ENCODE data around the gene SCNN1B.
A peak's percentile ranks its signal among the peaks of the same experiment; 100 is the strongest.

SCNN1B gene

GRCh38 chr16:23286131-23286532 lies 16.0 kb upstream of the SCNN1B start:
- Histone ChIP-seq H4K91ac (ENCODE audit: low read depth, low read length) (no peak overlapping the region), H2AFZ (ENCODE audit: insufficient read depth, low read length, poor library complexity) (no peak overlapping the region), H2BK12ac (ENCODE audit: low read length) (no peak overlapping the region), H3K4ac (ENCODE audit: low read depth, low read length) (no peak overlapping the region), H4K12ac (ENCODE audit: low read depth, low read length) (no peak overlapping the region), H3K4me2 (ENCODE audit: low read length) (no peak overlapping the region), H2AK5ac (ENCODE audit: low read length) (no peak overlapping the region), H3K23ac (ENCODE audit: low read length) (no peak overlapping the region), H2BK120ac (ENCODE audit: insufficient read depth, low read length, poor library complexity) (no peak overlapping the region), H4K8ac (ENCODE audit: low read depth, low read length) (no peak overlapping the region), H2BK5ac (ENCODE audit: low read depth, low read length, poor library complexity) (no peak overlapping the region), H3K36me3 (ENCODE audit: control insufficient read depth in 1 of 2, insufficient read depth in 2 of 2, low read length in 2 of 2) (no peaks in the 10 kb centered on the region), H3K9ac (ENCODE audit: low read length) (no peak overlapping the region), H3K18ac (ENCODE audit: low read length) (no peak overlapping the region), H3K14ac (ENCODE audit: low read length) (no peak overlapping the region), H3K27me3 (ENCODE audit: insufficient read depth, low read length) (no peaks in the 10 kb centered on the region), H3K4me1 (ENCODE audit: control insufficient read depth in 1 of 2, insufficient read depth in 2 of 2, low read length in 2 of 2) (no peaks in the 10 kb centered on the region), H3K4me3 (ENCODE audit: low read depth, low read length) (no peak overlapping the region), H3K27ac (ENCODE audit: low read depth, low read length) (no peak overlapping the region), H3K79me1 (ENCODE audit: low read length) (no peaks in the 10 kb centered on the region), H3K79me2 (ENCODE audit: control insufficient read depth, insufficient read depth, low read length, poor library complexity) (no peaks in the 10 kb centered on the region), H3K9me3 (ENCODE audit: insufficient read depth, low read depth, low read length) (peaks cover 3% of the 10 kb centered on the region)
- DNase-seq = peak; percentile 33 to 48
- WGBS (ENCODE audit: extremely low coverage, insufficient coverage, insufficient read length) = no CpG with 5 or more reads among the region's 4 CpGs

- Histone ChIP-seq H3K4me3 (ENCODE audit: low read depth, low read length) (no peak overlapping the region), H3K27ac (ENCODE audit: low read depth, low read length) (no peak overlapping the region), H3K14ac (ENCODE audit: low read length) (no peak overlapping the region), H3K18ac (ENCODE audit: low read length) (no peak overlapping the region), H2AK5ac (ENCODE audit: low read length) (no peak overlapping the region), H4K91ac (ENCODE audit: low read depth, low read length) (no peak overlapping the region), H3K27me3 (ENCODE audit: insufficient read depth, low read length) (no peaks in the 10 kb centered on the region), H2BK12ac (ENCODE audit: low read length) (no peak overlapping the region), H2AFZ (ENCODE audit: insufficient read depth, low read length, poor library complexity) (no peak overlapping the region), H4K12ac (ENCODE audit: low read depth, low read length) (no peak overlapping the region), H3K79me2 (ENCODE audit: control insufficient read depth, insufficient read depth, low read length, poor library complexity) (no peaks in the 10 kb centered on the region), H3K79me1 (ENCODE audit: low read length) (no peaks in the 10 kb centered on the region), H3K4me1 (ENCODE audit: control insufficient read depth in 1 of 2, insufficient read depth in 2 of 2, low read length in 2 of 2) (no peaks in the 10 kb centered on the region), H3K23ac (ENCODE audit: low read length) (no peak overlapping the region), H3K9ac (ENCODE audit: low read length) (no peak overlapping the region), H2BK5ac (ENCODE audit: low read depth, low read length, poor library complexity) (no peak overlapping the region), H3K36me3 (ENCODE audit: control insufficient read depth in 1 of 2, insufficient read depth in 2 of 2, low read length in 2 of 2) (no peaks in the 10 kb centered on the region), H4K8ac (ENCODE audit: low read depth, low read length) (no peak overlapping the region), H3K9me3 (ENCODE audit: insufficient read depth, low read depth, low read length) (peaks cover 3% of the 10 kb centered on the region), H3K4ac (ENCODE audit: low read depth, low read length) (no peak overlapping the region), H3K4me2 (ENCODE audit: low read length) (no peak overlapping the region), H2BK120ac (ENCODE audit: insufficient read depth, low read length, poor library complexity) (no peak overlapping the region)
- WGBS (ENCODE audit: extremely low coverage, insufficient coverage, insufficient read length) = no CpG with 5 or more reads among the region's 3 CpGs
- DNase-seq = no peak
Measured at GRCh38 chr16:23288209-23288608, 13.9 kb upstream of the SCNN1B start.

GRCh38 chr16:23288726-23289512 lies 13.2 kb upstream of the SCNN1B start:
- no peaks in the 10 kb centered on the region for H3K79me2 ChIP-seq (ENCODE audit: control insufficient read depth, insufficient read depth, low read length, poor library complexity)
- no peak overlapping the region for H2BK5ac ChIP-seq (ENCODE audit: low read depth, low read length, poor library complexity)
- H3K23ac ChIP-seq (ENCODE audit: low read length) = no peak overlapping the region
- H2BK120ac ChIP-seq (ENCODE audit: insufficient read depth, low read length, poor library complexity) = no peak overlapping the region
- H4K91ac ChIP-seq (ENCODE audit: low read depth, low read length) = no peak overlapping the region
- H3K4me2 ChIP-seq (ENCODE audit: low read length) = no peak overlapping the region
- H4K12ac ChIP-seq (ENCODE audit: low read depth, low read length) = no peak overlapping the region
- no peak overlapping the region for H4K8ac ChIP-seq (ENCODE audit: low read depth, low read length)
- no peak overlapping the region for H3K27ac ChIP-seq (ENCODE audit: low read depth, low read length)
- H3K14ac ChIP-seq (ENCODE audit: low read length) = no peak overlapping the region
- H2AK5ac ChIP-seq (ENCODE audit: low read length) = no peak overlapping the region
- peaks cover 2% of the 10 kb centered on the region for H3K9me3 ChIP-seq (ENCODE audit: insufficient read depth, low read depth, low read length)
- H3K36me3 ChIP-seq (ENCODE audit: control insufficient read depth in 1 of 2, insufficient read depth in 2 of 2, low read length in 2 of 2) = no peaks in the 10 kb centered on the region
- no peak overlapping the region for H3K9ac ChIP-seq (ENCODE audit: low read length)
- H3K27me3 ChIP-seq (ENCODE audit: insufficient read depth, low read length) = no peaks in the 10 kb centered on the region
- no peaks in the 10 kb centered on the region for H3K4me1 ChIP-seq (ENCODE audit: control insufficient read depth in 1 of 2, insufficient read depth in 2 of 2, low read length in 2 of 2)
- H3K18ac ChIP-seq (ENCODE audit: low read length) = no peak overlapping the region
- H3K4me3 ChIP-seq (ENCODE audit: low read depth, low read length) = no peak overlapping the region
- no CpG with 5 or more reads among the region's 9 CpGs for WGBS (ENCODE audit: extremely low coverage, insufficient coverage, insufficient read length)
- no peak overlapping the region for H2BK12ac ChIP-seq (ENCODE audit: low read length)
- H3K79me1 ChIP-seq (ENCODE audit: low read length) = no peaks in the 10 kb centered on the region
- no peak for DNase-seq
- no peak overlapping the region for H2AFZ ChIP-seq (ENCODE audit: insufficient read depth, low read length, poor library complexity)
- no peak overlapping the region for H3K4ac ChIP-seq (ENCODE audit: low read depth, low read length)

GRCh38 chr16:23290189-23291062 lies 11.7 kb upstream of the SCNN1B start:
- no CpG with 5 or more reads among the region's 12 CpGs for whole genome bisulfite sequencing (ENCODE audit: extremely low coverage, insufficient coverage, insufficient read length)
- H3K4me3 ChIP-seq (ENCODE audit: low read depth, low read length) = no peak overlapping the region
- no peaks in the 10 kb centered on the region for H3K27me3 ChIP-seq (ENCODE audit: insufficient read depth, low read length)
- no peaks in the 10 kb centered on the region for H3K36me3 ChIP-seq (ENCODE audit: control insufficient read depth in 1 of 2, insufficient read depth in 2 of 2, low read length in 2 of 2)
- no peak for DNase-seq
- no peak overlapping the region for H3K9ac ChIP-seq (ENCODE audit: low read length)
- no peak overlapping the region for H4K12ac ChIP-seq (ENCODE audit: low read depth, low read length)
- H4K91ac ChIP-seq (ENCODE audit: low read depth, low read length) = no peak overlapping the region
- no peak overlapping the region for H2BK5ac ChIP-seq (ENCODE audit: low read depth, low read length, poor library complexity)
- no peak overlapping the region for H2AK5ac ChIP-seq (ENCODE audit: low read length)
- H3K79me2 ChIP-seq (ENCODE audit: control insufficient read depth, insufficient read depth, low read length, poor library complexity) = no peaks in the 10 kb centered on the region
- no peak overlapping the region for H3K14ac ChIP-seq (ENCODE audit: low read length)
- no peak overlapping the region for H3K23ac ChIP-seq (ENCODE audit: low read length)
- no peak overlapping the region for H3K18ac ChIP-seq (ENCODE audit: low read length)
- no peak overlapping the region for H2BK12ac ChIP-seq (ENCODE audit: low read length)
- no peaks in the 10 kb centered on the region for H3K4me1 ChIP-seq (ENCODE audit: control insufficient read depth in 1 of 2, insufficient read depth in 2 of 2, low read length in 2 of 2)
- no peaks in the 10 kb centered on the region for H3K79me1 ChIP-seq (ENCODE audit: low read length)
- no peak overlapping the region for H4K8ac ChIP-seq (ENCODE audit: low read depth, low read length)
- no peak overlapping the region for H3K4me2 ChIP-seq (ENCODE audit: low read length)
- no peak overlapping the region for H2BK120ac ChIP-seq (ENCODE audit: insufficient read depth, low read length, poor library complexity)
- no peak overlapping the region for H3K4ac ChIP-seq (ENCODE audit: low read depth, low read length)
- H3K9me3 ChIP-seq (ENCODE audit: insufficient read depth, low read depth, low read length) = peaks cover 2% of the 10 kb centered on the region
- no peak overlapping the region for H2AFZ ChIP-seq (ENCODE audit: insufficient read depth, low read length, poor library complexity)
- no peak overlapping the region for H3K27ac ChIP-seq (ENCODE audit: low read depth, low read length)
